ENCODE data around the gene FXYD2.

DNA sequence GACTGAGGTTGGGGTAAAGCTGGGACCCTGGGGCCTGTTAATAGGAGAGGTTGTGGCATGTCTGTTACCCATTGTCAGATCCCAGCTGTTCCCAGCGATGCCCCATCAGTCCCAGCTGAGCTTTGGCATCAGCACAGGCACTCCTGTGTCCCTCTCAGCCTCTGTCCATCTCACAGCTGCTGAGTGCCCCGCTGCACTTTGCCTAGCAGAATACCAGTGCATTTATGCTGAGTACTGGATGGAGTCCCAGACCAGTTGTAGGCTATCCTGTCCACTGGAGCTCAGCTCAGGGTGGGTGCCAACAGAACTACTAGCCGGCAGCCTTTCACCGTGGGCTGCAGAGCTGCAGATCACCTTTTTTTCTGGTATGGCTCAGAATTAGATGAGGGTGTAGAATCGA lies 42.0 kb upstream of the FXYD2 start:
- TF ChIP-seq POLR2A (IDR thresholded peaks at IDR 0.05) = no peak
- TF ChIP-seq, protein P1, sequence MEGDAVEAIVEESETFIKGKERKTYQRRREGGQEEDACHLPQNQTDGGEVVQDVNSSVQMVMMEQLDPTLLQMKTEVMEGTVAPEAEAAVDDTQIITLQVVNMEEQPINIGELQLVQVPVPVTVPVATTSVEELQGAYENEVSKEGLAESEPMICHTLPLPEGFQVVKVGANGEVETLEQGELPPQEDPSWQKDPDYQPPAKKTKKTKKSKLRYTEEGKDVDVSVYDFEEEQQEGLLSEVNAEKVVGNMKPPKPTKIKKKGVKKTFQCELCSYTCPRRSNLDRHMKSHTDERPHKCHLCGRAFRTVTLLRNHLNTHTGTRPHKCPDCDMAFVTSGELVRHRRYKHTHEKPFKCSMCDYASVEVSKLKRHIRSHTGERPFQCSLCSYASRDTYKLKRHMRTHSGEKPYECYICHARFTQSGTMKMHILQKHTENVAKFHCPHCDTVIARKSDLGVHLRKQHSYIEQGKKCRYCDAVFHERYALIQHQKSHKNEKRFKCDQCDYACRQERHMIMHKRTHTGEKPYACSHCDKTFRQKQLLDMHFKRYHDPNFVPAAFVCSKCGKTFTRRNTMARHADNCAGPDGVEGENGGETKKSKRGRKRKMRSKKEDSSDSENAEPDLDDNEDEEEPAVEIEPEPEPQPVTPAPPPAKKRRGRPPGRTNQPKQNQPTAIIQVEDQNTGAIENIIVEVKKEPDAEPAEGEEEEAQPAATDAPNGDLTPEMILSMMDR (IDR thresholded peaks at IDR 0.05) = no peak

All from right lobe of liver (tissue), 4 donors.